HG02885 (cell line): ENCODE results near the gene BLOC1S4.
A peak's percentile ranks its signal among the peaks of the same experiment; 100 is the strongest.
"Not testable (repeated sequence)": the region's sequence is repeated elsewhere in the genome, so short reads cannot be mapped to it uniquely, and the experiment has no call there.

Experiments used
- ATAC-seq: cut with Tn5 transposase; IDR thresholded peaks from one replicate; pipeline ENCODE4 v1.9.1; 2021; ENCODE audit warnings: mild to moderate bottlenecking; ENCODE audit not compliant: unreplicated experiment, poor library complexity

Gene BLOC1S4

DNA sequence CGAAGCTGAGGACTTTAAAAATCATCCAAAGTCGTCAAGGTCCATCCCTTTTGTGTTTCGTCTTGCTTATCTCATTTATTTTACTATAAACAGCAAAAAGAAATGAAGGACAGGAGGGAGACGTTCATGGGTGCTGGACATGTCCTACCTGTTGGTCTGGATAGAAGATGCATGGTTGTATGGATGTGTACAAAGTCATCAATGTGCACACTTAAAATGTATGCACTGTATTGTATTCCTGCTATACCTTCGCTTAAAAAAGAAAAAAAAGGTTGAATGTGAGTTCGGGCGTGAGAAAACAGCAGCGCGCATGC lies 313 bp upstream of the BLOC1S4 start:
- ATAC-seq = no peak

DNA sequence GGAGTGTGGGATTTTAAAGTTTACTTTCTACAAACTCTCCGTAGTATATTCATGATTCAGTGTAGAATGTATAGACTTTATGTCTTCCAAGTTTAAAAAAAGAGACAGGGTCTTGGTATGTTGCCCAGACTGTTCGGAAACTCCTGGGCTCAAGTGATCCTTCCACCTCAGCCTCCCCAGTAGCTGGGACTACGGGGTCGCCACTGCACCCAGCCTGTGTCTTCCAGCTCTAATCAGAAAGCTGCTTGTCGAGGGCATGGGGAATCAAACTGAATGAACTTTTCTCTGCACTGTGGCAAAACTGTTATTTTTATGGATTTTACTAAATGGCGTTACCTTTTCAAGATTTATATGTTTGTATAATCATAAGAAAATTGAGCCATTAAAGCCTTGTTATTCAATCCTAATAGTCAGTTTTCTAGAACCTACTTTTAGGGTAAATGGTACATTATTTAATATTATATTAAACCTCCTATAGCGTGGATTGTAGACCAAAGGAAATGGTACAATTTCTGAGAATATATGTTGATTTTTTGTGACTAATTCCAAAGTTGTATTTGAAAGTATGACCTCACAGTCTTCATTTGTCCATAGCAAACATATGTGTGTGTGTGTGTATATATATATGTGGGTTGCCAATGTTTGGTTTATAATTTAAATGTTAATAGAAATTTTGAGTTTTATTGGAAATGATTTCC lies 1.1 kb downstream of the BLOC1S4 start:
- no peak for ATAC-seq

DNA sequence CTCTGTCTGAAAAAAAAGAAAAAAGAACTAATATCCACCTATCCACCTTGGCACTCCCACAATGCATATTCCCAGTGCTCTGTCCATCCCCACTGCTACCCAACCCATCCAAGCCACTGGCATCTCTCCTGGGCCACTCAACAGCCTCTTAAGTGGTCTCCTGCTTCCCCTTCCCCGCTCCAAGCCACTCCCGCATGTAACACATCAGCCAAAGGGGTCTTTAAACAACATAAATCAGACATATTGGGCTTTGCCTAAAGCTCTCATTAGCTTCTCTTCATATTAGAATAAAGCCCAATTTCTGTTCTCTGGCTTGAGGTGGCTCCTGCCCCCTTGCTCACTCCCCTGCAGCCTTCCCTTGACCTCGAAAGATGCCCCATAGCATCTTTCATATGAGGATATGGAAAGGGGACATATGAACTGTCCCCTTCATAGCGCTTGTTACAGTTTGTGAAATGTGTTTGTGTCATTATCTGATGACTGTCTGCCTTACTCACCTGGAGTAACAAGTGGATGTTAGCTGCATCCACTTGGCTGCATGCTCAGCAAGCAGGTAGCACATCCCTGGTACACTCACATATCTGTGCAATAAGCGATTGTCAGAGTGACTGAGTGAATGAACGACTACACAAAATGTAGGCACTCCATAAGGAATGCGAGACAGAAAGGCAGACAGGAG lies 3.1 kb downstream of the BLOC1S4 start:
- ATAC-seq = no peak

DNA sequence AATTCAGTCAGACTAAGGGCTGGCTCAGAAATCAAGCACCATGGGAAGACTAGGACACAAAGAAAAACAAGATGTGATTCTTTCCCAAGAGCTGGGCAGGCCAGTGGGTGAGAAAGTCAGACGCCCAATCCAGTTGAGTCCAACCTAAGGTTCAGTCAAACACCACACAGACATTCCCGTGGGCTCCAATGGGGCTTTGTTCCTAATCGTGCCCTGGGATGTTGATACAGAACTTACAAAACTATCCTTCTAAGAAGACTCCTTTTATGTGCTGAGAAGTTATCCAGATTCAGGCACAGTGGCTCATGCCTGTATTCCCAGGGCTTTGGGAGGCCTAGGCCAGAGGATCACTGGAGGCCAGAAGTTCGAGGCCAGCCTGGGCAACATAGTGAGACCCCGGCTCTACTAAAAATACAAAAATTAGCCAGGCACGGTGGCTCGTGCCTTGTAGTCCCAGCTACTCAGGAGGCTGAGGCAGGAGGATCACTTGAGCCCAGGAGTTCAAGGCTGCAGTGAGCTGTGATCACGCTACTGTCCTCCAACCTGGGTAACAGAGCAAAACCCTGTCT lies 3.7 kb downstream of the BLOC1S4 start:
- ATAC-seq = no peak

DNA sequence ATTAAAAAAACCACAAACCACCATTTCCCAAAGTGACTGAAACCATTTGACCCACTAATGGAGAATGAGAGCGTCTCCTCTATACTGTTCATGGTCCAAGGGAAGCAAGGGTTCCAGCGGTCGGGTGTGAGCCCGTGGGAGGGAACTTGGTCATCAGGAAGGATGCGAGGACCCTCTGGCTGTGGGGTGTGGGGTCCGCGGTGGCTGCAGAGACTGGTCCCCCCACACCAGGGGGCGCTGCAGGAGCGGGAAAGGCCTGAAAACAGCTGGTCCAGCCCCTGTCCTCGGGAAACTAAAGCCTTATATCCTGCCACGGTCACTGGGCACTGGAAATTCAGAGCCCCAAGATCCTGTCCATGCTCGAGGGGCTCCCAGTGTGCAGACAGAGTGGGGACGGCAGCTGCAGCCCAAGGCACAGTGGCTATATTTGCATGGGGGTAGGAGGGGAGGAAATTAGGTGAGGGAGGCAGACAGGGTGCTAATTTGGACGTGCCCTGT lies 4.3 kb downstream of the BLOC1S4 start:
- ATAC-seq = peak; percentile 30

DNA sequence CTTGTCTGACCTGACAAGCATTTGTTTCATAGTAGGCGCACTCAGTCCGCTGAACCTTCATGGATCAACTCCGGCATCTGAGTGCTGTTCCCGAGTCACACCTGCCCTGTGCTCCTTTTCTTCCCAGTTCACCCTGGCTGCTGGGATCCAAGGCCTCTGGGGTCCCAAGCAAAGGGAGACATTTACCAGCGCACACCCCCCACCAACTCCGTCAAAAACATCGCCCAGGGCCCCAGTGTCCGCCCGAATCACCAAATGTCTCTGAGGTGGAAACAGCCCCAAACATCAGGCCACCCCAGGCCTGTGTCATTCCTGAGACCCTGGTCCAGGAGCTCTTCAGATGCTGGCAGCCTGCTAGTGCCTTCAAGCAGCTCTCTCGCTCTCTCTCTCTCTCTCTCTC lies 5.1 kb downstream of the BLOC1S4 start:
- ATAC-seq = no peak

DNA sequence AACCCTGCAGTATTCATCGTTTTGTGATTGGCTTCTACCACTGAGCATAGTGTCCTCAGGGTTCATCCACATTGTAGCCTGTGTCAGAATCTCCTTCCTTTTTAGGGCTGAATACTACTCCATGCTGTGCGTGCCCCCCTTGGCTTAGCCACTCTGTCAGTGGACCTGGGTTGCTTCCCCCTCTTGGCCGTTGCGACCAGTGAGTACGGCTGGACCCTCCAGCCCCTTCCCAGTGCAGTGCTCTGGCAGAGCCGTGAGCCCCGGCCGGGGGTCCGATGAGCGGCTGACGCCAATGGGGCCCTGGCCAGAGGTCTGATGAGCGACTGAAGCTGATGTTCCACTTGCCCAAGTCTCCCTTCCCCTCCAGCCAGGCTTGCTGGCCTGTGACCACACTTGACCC lies 6.9 kb downstream of the BLOC1S4 start:
- ATAC-seq = no peak

DNA sequence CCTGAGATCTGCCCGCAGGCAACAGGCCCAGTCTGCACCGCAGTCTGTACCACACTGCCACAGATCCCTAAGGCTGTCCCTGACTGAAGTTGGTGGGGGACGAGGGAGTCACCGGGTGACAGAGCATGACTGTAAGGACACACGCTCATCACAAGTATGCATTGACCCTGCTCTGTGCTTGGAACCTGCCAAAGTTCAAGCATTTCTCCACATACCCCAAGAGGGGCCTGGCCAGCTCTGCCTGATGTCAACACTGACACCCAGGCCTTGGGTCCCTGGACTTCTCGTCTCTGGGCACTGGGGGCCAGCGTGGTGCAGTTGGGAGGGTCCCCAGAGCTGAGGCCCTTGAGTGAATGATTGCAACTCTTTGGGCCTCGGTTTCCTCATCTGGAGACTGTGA lies 7.9 kb downstream of the BLOC1S4 start:
- no peak for ATAC-seq

DNA sequence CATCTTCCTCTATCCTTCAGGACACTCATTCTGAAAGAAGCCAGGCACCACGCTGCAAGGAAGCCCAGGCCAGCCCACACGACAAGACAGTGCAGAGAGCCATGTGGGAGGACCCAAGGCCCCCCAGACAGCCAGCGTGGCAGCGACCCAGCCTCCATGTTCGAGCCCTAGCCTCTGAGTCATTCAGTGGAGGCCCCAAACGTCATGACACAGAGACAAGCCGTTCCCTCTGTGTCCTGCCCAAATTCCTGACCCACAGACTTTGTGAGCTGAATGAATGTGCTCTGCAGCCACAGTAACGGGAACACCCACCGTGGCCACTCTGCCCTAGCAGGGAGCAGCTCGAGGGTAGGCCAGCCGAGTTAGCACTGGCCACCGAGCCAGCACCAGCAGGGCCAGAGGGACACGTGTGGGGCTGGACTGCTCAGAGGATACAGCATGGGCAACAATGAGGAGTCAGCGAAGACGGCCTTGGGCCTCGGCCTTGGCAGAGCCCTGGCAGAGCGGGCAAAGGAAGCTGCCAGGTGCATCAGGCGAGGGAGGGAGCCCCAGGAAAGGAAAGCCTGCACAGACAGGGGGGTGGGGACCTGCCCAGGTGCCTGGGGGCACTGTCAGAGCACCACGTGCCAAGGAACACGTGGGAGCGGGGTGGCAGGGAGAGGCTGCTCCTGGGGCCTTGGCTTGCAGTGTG lies 8.6 kb downstream of the BLOC1S4 start:
- ATAC-seq = no peak

DNA sequence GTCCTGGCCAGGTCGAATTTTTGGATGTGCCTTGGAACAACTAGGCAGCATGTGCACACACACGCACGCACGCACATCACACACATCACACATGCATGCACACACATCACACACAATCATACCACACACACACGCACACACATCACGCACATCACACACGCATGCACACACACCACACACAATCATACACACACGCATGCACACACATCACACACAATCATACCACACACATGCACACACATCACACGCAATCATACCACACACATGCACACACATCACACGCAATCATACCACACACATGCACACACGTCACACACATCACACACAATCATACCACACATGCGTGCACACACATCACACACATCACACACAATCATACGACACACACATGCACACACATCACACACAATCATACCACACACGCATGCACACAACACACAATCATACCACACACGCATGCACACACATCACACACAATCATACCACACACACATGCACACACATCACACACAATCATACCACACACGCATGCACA lies 9.5 kb downstream of the BLOC1S4 start:
- not testable (repeated sequence) for ATAC-seq

DNA sequence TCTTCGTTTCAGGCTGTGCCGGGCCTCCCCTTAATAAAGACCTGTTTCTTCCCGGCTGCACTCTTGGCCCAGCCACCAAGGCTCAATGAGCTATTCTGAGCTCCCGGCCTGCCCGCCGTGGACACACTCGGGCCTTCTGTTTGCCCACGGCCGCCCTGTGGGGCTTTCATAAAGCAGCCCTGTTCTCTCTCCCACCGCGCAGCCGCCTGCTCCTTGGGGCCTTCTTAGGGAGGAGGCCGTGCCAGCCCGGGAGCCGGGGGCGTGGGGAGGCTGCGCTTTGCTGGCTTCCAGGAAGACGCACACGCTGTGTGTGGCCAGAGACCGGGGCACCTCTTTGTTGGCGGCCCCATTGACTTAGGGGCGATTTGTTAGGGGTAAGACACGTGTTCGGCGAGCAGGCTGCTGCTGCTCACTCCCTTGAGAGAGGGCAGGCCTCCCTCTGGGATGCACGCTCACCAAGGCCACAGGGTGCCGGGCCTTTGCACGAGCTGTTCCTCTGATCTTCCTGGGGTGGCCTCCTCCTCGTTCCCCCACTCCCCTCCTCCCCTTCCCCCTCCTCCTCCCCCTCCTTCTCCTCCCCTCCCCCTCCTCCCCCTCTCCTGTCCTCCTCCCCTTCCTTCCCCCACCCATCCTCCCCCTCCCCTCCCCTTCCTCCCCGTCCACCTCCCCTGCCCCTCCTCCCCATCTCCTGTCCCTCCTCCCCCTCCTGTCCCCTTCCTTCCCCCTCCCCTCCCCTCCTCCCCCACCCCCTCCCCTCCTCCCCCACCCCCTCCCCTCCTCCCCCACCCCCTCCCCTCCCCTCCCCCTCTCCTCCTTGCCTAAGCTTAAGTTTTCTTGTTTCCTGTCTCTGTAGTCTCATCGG lies 11.3 kb downstream of the BLOC1S4 start:
- no peak for ATAC-seq

DNA sequence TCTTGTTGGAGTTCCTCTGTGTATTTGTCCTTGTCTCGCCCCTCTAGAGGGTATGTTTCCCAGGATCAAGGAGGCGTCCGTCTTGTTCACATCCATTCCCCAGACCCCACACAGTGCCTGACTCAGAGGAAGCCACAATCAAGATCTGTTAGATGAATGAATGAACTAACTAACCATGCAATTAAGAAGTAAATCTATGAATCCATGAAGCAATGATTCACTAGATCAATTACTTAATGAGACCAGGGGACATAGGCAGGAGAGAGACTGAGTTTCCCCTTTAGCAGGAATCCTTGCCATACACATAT lies 11.9 kb downstream of the BLOC1S4 start:
- no peak for ATAC-seq

DNA sequence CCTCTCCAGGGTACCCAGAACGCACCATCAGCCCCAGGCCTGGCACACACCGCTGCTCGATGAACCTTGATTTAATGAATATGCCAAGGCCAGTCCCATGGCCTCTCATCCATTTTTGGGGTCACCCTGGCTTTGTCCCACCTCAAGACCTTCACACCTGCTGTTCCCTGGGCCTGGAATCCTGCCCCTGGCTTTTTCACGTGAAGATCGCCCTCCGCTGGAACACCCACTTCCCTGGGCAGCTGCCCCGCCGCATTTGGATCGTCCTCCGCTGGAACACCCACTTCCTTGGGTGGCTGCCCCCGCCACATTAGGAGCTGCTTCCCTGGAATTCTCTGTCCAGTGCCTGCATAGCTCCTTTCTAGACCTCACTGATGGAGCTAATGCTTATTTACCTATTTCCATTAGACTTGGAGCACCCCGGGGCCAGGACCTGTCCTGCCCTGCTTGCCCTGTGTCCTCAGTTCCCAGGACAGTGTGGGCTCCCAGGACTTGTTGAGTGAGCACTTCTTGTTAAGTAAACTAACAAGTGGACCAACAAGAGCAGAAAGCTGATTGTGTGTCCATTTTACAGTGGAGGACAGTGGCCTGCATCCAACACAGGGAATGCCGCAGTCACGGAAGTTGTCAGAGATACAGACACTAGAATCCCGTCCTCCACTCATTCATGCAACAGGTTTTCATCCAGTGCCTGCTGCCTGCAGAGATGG lies 12.5 kb downstream of the BLOC1S4 start:
- ATAC-seq = no peak

DNA sequence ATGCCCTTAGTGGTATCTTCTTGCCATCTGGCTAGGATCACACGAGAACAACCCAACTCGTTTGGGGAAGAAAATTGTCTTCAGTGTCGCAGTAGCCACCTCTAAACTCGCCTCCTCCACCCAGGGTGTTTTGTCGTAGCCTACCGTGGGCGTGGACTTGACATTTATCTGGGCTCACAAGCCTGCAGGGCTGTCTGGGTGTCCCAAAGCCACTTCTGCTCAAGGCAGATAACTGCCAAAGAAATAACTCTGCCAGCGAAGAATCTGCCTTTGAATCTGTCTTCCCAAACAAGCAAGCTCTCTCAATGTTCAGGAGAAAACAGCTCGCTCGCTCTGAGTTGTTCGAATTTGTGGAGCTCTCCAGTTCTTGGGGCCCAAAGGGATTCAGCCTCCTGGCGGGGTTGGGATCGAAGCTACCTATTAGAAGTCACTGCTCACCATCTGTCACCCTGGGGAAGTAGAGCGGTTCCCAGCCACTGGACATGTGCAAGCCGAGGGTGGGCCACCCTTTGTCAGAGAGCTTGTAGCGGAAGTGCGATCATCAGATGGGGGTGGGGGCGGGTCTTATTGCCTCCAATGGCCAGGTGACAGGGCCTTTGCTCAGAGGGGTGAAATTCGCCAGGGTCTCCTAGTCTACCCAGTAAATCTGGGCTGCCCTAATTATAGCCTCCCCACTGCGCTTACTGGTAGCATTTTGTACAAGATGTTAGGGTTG lies 14.8 kb downstream of the BLOC1S4 start:
- no peak for ATAC-seq

DNA sequence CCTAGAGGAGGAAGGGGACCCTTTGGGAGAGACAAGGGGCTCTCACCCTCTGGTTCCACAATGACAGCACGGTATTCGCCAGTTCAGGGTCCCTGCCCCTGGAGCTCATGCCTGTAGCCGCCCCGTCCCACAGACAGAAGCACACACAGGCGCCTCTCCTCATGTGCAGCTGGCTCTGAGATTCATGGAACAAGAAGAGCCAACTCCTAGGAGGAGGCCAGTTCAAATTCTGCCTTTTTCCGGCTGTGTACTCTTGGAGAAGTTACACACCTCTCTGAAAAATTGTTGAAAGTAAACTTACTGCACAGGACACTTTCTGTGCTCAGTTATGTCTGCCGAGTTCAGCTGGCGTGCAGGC lies 15.3 kb downstream of the BLOC1S4 start:
- ATAC-seq = no peak

DNA sequence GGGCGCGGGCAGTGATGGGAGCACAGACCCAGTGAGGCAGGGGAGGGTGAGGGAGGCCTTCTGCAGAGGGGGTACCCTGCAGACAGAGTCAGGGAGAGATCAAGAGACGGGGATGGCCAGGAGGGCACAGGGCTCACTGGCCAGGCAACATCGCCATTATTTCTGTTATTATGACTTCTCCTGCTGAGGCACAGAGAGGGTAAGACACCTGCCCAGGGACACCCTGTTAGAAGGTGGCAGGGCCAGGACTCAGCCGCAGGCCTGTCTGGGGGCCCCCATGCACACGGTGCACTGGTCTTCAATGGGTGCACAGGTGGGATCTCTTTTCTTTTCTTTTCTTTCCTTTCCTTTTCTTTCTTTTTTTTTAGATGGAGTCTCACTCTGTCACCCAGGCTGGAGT lies 15.8 kb downstream of the BLOC1S4 start:
- no peak for ATAC-seq

DNA sequence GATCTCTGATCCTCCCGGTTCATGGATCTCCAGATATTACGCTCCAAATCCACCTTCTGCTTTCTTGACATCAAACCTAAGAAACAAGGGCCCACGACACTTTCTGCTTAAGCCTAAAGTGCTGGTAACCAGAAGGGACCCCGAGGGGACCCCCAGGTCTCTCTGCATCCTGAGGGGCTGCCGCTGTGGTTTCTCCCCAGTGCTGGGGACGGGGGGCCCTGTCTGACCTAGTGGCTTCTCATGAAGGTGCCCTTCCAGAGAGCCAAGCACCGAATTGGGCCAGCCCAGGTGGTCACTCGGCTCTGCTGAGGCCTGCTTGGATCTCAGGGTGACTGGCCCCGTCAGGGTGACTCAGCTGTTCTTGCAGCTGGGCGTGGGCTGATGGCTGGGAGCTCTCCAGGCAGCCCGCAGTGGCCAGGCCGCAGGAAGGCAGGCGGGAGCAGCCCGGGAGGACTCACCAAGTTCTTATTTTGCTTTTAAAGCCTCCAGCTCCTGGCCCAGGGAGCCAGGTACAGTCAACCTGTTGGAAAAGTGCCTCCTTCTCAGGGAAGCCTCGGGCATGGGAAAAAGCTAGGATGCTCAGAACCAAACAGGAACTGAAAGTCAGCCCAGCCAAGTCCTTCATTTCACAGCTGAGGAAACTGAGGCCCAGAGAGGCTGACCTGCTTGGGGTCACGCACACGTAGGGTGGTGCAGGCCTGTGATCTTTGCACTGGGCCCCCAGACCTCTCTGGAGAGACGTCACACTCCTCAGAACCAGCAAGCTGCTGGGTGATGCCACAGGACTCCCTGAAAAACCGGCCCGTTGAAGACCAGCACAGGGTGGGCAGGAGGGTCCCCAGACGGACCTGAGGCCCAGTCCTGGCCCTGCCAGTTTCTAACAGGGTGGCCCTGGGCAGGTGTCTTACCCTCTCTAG lies 16.7 kb downstream of the BLOC1S4 start:
- ATAC-seq = no peak
